Measurements from ENCODE around the gene TLE6.

TLE6 gene

GRCh38 chr19:3024509-3024869 lies 47.1 kb downstream of the TLE6 start:
- DNase-seq (ENCODE audit: insufficient read length, low spot score): no peak
- no peak for FAIRE-seq
- TF ChIP-seq, protein P1, sequence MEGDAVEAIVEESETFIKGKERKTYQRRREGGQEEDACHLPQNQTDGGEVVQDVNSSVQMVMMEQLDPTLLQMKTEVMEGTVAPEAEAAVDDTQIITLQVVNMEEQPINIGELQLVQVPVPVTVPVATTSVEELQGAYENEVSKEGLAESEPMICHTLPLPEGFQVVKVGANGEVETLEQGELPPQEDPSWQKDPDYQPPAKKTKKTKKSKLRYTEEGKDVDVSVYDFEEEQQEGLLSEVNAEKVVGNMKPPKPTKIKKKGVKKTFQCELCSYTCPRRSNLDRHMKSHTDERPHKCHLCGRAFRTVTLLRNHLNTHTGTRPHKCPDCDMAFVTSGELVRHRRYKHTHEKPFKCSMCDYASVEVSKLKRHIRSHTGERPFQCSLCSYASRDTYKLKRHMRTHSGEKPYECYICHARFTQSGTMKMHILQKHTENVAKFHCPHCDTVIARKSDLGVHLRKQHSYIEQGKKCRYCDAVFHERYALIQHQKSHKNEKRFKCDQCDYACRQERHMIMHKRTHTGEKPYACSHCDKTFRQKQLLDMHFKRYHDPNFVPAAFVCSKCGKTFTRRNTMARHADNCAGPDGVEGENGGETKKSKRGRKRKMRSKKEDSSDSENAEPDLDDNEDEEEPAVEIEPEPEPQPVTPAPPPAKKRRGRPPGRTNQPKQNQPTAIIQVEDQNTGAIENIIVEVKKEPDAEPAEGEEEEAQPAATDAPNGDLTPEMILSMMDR (IDR thresholded peaks at IDR 0.05; ENCODE audit: insufficient read depth, missing control alignments): no peak

- TF ChIP-seq, protein P1 (IDR thresholded peaks at IDR 0.05; ENCODE audit: insufficient read depth, missing control alignments): no peak
- FAIRE-seq (no peak), DNase-seq (ENCODE audit: insufficient read length, low spot score) (no peak)
Measured at GRCh38 chr19:3024870-3025548, 47.6 kb downstream of the TLE6 start.

DNA sequence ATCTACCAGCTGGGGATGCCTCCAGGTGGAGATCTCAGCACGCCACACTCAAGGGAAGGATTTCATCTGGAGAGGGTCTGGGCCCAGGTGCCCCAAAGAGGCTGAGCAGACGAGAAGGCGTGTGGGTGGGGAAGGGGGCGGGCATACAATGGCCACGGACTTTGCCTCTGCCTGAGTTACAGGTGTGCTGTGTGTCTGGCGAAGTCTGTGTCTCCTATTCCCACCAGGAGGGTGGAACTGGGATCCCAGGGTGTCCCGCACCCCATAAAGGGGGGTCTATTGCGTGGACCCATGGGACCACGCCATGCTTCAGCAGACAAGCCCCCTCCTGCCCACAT lies 48.2 kb downstream of the TLE6 start:
- TF ChIP-seq, protein P1 (IDR thresholded peaks at IDR 0.05; ENCODE audit: insufficient read depth, missing control alignments): no peak
- DNase-seq (ENCODE audit: insufficient read length, low spot score) (no peak), FAIRE-seq (no peak)

GRCh38 chr19:3026768-3027167 lies 49.4 kb downstream of the TLE6 start:
- TF ChIP-seq, protein P1 (IDR thresholded peaks at IDR 0.05; ENCODE audit: insufficient read depth, missing control alignments): no peak
- FAIRE-seq (no peak), DNase-seq (ENCODE audit: insufficient read length, low spot score) (no peak)

GRCh38 chr19:3027292-3027691 lies 49.9 kb downstream of the TLE6 start:
- no peak for FAIRE-seq

DNA sequence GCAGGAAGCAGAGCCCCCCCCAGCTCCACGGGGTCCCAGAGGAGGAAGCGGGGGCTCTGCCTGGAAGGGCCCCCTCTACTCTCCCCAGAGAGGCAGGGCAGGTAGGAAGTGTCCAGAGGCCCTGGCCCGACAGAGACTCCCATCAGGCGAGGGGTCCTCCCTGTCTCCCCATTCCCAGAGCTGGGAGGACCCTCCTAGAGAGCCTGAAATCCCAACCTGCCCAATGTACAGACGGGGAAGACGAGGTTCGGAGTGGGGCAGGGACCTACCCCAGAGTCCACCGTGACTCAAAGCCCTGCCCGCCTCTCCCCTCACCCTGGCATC lies 50.6 kb downstream of the TLE6 start:
- no peak for DNase-seq (ENCODE audit: insufficient read length, low spot score)
- TF ChIP-seq, protein P1 (IDR thresholded peaks at IDR 0.05; ENCODE audit: insufficient read depth, missing control alignments): no peak
- FAIRE-seq: no peak

More at GRCh38 chr19:3027292-3027691, 49.9 kb downstream of the TLE6 start:
- DNase-seq (ENCODE audit: insufficient read length, low spot score): no peak
- TF ChIP-seq, protein P1 (IDR thresholded peaks at IDR 0.05; ENCODE audit: insufficient read depth, missing control alignments): no peak

GRCh38 chr19:3028305-3029064 lies 51.1 kb downstream of the TLE6 start:
- DNase-seq (ENCODE audit: insufficient read length, low spot score): no peak
- TF ChIP-seq, protein P1 (IDR thresholded peaks at IDR 0.05; ENCODE audit: insufficient read depth, missing control alignments): no peak
- FAIRE-seq: no peak
